SK-N-MC (cell line): ENCODE data around the gene NOTCH4.

ENCODE experiments used
- DNase-seq: peaks from one replicate; pipeline ENCODE4 v3.0.0-alpha.2; 2011; ENCODE audit warnings: low read depth, low spot score
- H3K27ac ChIP-seq: fragments of 200-600 bp; sonication (generic); 2 replicates; pipeline ENCODE4 v1.5.1; 2016; ENCODE audit warnings: mixed run types
- H3K36me3 ChIP-seq: fragments of 200-600 bp; sonication (generic); 2 replicates; pipeline ENCODE4 v1.6.1; 2017; ENCODE audit warnings: antibody characterized with exemption, low read length, mixed read lengths; ENCODE audit not compliant: insufficient read depth
- H3K4me3 ChIP-seq: fragments of 200-600 bp; sonication (generic); 2 replicates; pipeline ENCODE4 v1.5.1; 2016
- H3K9ac ChIP-seq: fragments of 200-600 bp; sonication (generic); 2 replicates; pipeline ENCODE4 v1.8.0; 2017; ENCODE audit warnings: mixed run types, mixed read lengths; ENCODE audit not compliant: insufficient read length
- H3K9me3 ChIP-seq: fragments of 200-600 bp; sonication (generic); 2 replicates; pipeline ENCODE4 v1.6.1; 2017; ENCODE audit warnings: low read depth, mild to moderate bottlenecking, antibody characterized with exemption, low read length, moderate library complexity, mixed read lengths
- EZH2 ChIP-seq: fragments of 200-600 bp; sonication (generic); IDR thresholded peaks from one replicate; pipeline ENCODE4 v1.6.1; 2017; ENCODE audit warnings: antibody characterized with exemption
- FOXP2 ChIP-seq: optimal IDR thresholded peaks from 2 replicates; pipeline ENCODE3; 2011; ENCODE audit warnings: mild to moderate bottlenecking, moderate library complexity; ENCODE audit not compliant: insufficient read depth; ENCODE audit errors: extremely low read length, control extremely low read depth
- POLR2AphosphoS5 ChIP-seq: IDR thresholded peaks from 2 replicates; pipeline ENCODE4 v1.6.1; 2012; ENCODE audit warnings: mild to moderate bottlenecking, low read depth, low read length, borderline replicate concordance

Gene NOTCH4

GRCh38 chr6:32167154-32167760 is 56.6 kb downstream of the NOTCH4 start:
- Histone ChIP-seq H3K9ac (no peak overlapping the region), H3K9me3 (no peaks in the 10 kb centered on the region), H3K36me3 (peaks cover 48% of the 10 kb centered on the region), H3K27ac (no peak overlapping the region), H3K4me3 (no peak overlapping the region)
- no peak for TF ChIP-seq EZH2
- TF ChIP-seq POLR2AphosphoS5 = no peak
- TF ChIP-seq FOXP2 = no peak
- DNase-seq = no peak

- H3K9me3 ChIP-seq = no peaks in the 10 kb centered on the region
- DNase-seq = no peak
- no peak overlapping the region for H3K9ac ChIP-seq
- H3K4me3 ChIP-seq = no peak overlapping the region
- H3K36me3 ChIP-seq = peaks cover 47% of the 10 kb centered on the region
- no peak overlapping the region for H3K27ac ChIP-seq
- TF ChIP-seq POLR2AphosphoS5 (peak; percentile 1; the same call in 1 of the 2 replicates), EZH2 (no peak)
Observed at GRCh38 chr6:32166411-32167061, 57.3 kb downstream of the NOTCH4 start.

- Histone ChIP-seq H3K9me3 (no peaks in the 10 kb centered on the region), H3K36me3 (peaks cover 26% of the 10 kb centered on the region; the same call in 1 of the 2 replicates), H3K27ac (no peak within 1 kb of the TSS), H3K9ac (peak within 1 kb of the TSS; percentile 20), H3K4me3 (no peak within 1 kb of the TSS)
- TF ChIP-seq EZH2 = no peak
- TF ChIP-seq POLR2AphosphoS5 = no peak
- no peak for TF ChIP-seq FOXP2
- DNase-seq = no peak
Observed at GRCh38 chr6:32164295-32164694, 59.6 kb downstream of the NOTCH4 start, which contains the start of gene EGFL8. TSS of gene EGFL8 (plus strand) at chr6:32164595. CDS start at chr6:32166166, 1,571 bp downstream.

GRCh38 chr6:32163559-32164258 is 60.2 kb downstream of the NOTCH4 start:
- H3K27ac ChIP-seq = no peak overlapping the region
- peak overlapping the region; percentile 20 for H3K9ac ChIP-seq
- no peak overlapping the region for H3K4me3 ChIP-seq
- DNase-seq = no peak
- H3K9me3 ChIP-seq = no peaks in the 10 kb centered on the region
- peaks cover 25% of the 10 kb centered on the region; the same call in 1 of the 2 replicates for H3K36me3 ChIP-seq
- TF ChIP-seq FOXP2 (no peak), POLR2AphosphoS5 (no peak), EZH2 (no peak)

- H3K27ac ChIP-seq = no peak overlapping the region
- H3K4me3 ChIP-seq = no peak overlapping the region
- H3K9ac ChIP-seq = no peak overlapping the region
- DNase-seq = no peak
- H3K36me3 ChIP-seq = peaks cover 37% of the 10 kb centered on the region
- H3K9me3 ChIP-seq = no peaks in the 10 kb centered on the region
- TF ChIP-seq POLR2AphosphoS5 (no peak), EZH2 (no peak), FOXP2 (no peak)
Observed at GRCh38 chr6:32158052-32158451, 65.8 kb downstream of the NOTCH4 start.

- Histone ChIP-seq H3K27ac (no peak overlapping the region), H3K4me3 (no peak overlapping the region), H3K9ac (no peak overlapping the region), H3K36me3 (peaks cover 34% of the 10 kb centered on the region), H3K9me3 (no peaks in the 10 kb centered on the region)
- TF ChIP-seq FOXP2 = no peak
- no peak for TF ChIP-seq POLR2AphosphoS5
- no peak for TF ChIP-seq EZH2
- no peak for DNase-seq
Observed at GRCh38 chr6:32156891-32157290, 67.0 kb downstream of the NOTCH4 start.

- DNase-seq = no peak
- TF ChIP-seq EZH2 (no peak), POLR2AphosphoS5 (no peak), FOXP2 (no peak)
- Histone ChIP-seq H3K27ac (peak overlapping the region; percentile 84; the same call in 1 of the 2 replicates), H3K9ac (peak overlapping the region; percentile 90), H3K36me3 (peaks cover 34% of the 10 kb centered on the region), H3K4me3 (peak overlapping the region; percentile 94), H3K9me3 (no peaks in the 10 kb centered on the region)
Observed at GRCh38 chr6:32154514-32155161, 69.2 kb downstream of the NOTCH4 start.
